GM23248 (cell line): ENCODE measurements around the gene M1AP. TPM values are rescaled to one million over a fixed set of nuclear protein-coding genes. Genes with fewer than 3 reads are reported as not detected.

Experiments
- DNase-seq: peaks from one replicate; pipeline ENCODE4 v3.0.0-alpha.2; 2015
- H2AFZ ChIP-seq: fragments of 200-600 bp; sonication (generic); 2 replicates; pipeline ENCODE4 v1.6.1; 2016; ENCODE audit warnings: antibody characterized with exemption
- H3F3A ChIP-seq: fragments of 200-600 bp; sonication (generic); 2 replicates; pipeline ENCODE4 v1.6.1; 2016; ENCODE audit warnings: mild to moderate bottlenecking, antibody characterized with exemption, mixed run types; ENCODE audit not compliant: insufficient read depth
- H3K27ac ChIP-seq: fragments of 200-600 bp; sonication (generic); 2 replicates; pipeline ENCODE4 v1.5.1; 2016; ENCODE audit warnings: mild to moderate bottlenecking
- H3K27me3 ChIP-seq: fragments of 200-600 bp; sonication (generic); replicated peaks from 2 replicates; pipeline ENCODE4 v1.6.1; 2016; ENCODE audit warnings: mild to moderate bottlenecking; ENCODE audit not compliant: insufficient read depth
- H3K36me3 ChIP-seq: fragments of 200-600 bp; sonication (generic); 2 replicates; pipeline ENCODE4 v1.6.1; 2016; ENCODE audit warnings: low read depth, mild to moderate bottlenecking
- H3K4me1 ChIP-seq: fragments of 200-600 bp; sonication (generic); 2 replicates; pipeline ENCODE4 v1.6.1; 2016; ENCODE audit warnings: mild to moderate bottlenecking; ENCODE audit not compliant: insufficient read depth
- H3K4me2 ChIP-seq: fragments of 200-600 bp; sonication (generic); one replicate; pipeline ENCODE4 v1.6.1; 2016; ENCODE audit warnings: mild to moderate bottlenecking; ENCODE audit not compliant: unreplicated experiment
- H3K4me3 ChIP-seq: fragments of 200-600 bp; sonication (generic); 2 replicates; pipeline ENCODE4 v1.5.1; 2016; ENCODE audit warnings: mild to moderate bottlenecking
- H3K79me2 ChIP-seq: fragments of 200-600 bp; sonication (generic); 2 replicates; pipeline ENCODE4 v1.6.1; 2016; ENCODE audit warnings: mild to moderate bottlenecking; ENCODE audit not compliant: insufficient read depth
- H3K9ac ChIP-seq: fragments of 200-600 bp; sonication (generic); 2 replicates; pipeline ENCODE4 v1.6.1; 2016; ENCODE audit warnings: mild to moderate bottlenecking
- H3K9me2 ChIP-seq: fragments of 200-600 bp; sonication (generic); 2 replicates; pipeline ENCODE4 v1.6.1; 2016; ENCODE audit warnings: mixed run types, mild to moderate bottlenecking, moderate library complexity; ENCODE audit not compliant: insufficient read depth
- H3K9me3 ChIP-seq: fragments of 200-600 bp; sonication (generic); one replicate; pipeline ENCODE4 v1.6.1; 2017; ENCODE audit warnings: low read depth
- H4K20me1 ChIP-seq: fragments of 200-600 bp; sonication (generic); 2 replicates; pipeline ENCODE4 v1.6.0; 2016; ENCODE audit not compliant: insufficient read depth
- EZH2 ChIP-seq: fragments of 200-600 bp; sonication (generic); IDR thresholded peaks from 2 replicates; pipeline ENCODE4 v1.6.1; 2018; ENCODE audit warnings: antibody characterized with exemption, mild to moderate bottlenecking; ENCODE audit not compliant: insufficient read depth, poor library complexity, severe bottlenecking
- EZH2phosphoT487 ChIP-seq: fragments of 200-600 bp; sonication (generic); IDR thresholded peaks from 2 replicates; pipeline ENCODE4 v1.6.1; 2018; ENCODE audit warnings: antibody characterized with exemption, moderate library complexity, mild to moderate bottlenecking, low read depth; ENCODE audit not compliant: insufficient read depth
- WGBS, 2 experiments: methylation state at CpG; one replicate each; pipeline ENCODE4 v1.1.6; 2015 to 2017; ENCODE audit warnings: low lambda C conversion rate in 2 of 2, low coverage in 1 of 2; ENCODE audit errors: missing lambda C conversion rate in 2 of 2; 5-methylcytosine and 5-hydroxymethylcytosine counted together
- in situ Hi-C: fragments of 300-500 bp; cut with MboI; formaldehyde crosslinking; loops from 2 replicates; pipeline ENCODE4 v1.15.0; 2020
- polyA plus RNA-seq: library from polyadenylated mRNA; unstranded; fragments of >200 nt; fragmentation: Nextera tagmentation; extraction: Ambion mirVana; gene quantifications from 2 replicates; pipeline ENCODE4 v1.2.1, GENCODE V29; 2016
- total RNA-seq: library from RNA; depleted of rRNA; stranded (reverse); fragments of >200 nt; shearing (Covaris generic); gene quantifications from 2 replicates; pipeline ENCODE4 v1.2.3, GENCODE V29; 2014

The M1AP gene
- total and polyA plus RNA-seq, 2 experiments from 2014 or later, result 0.18 to 1.5 TPM

- no peak overlapping the region for H3K27ac ChIP-seq
- no peak for TF ChIP-seq EZH2
- no peak for TF ChIP-seq EZH2phosphoT487
- H3K4me2 ChIP-seq, result no peak overlapping the region
- peaks cover 15% of the 10 kb centered on the region for H3K79me2 ChIP-seq
- no peak overlapping the region for H3K4me3 ChIP-seq
- no peaks in the 10 kb centered on the region for H3K36me3 ChIP-seq
- WGBS, 2 experiments, result 61 to 65% methylated on average over 7 of the region's 7 CpGs
- H3K9ac ChIP-seq, result no peak overlapping the region
- H3F3A ChIP-seq, result peaks cover 9% of the 10 kb centered on the region; the same call in 1 of the 2 replicates
- H4K20me1 ChIP-seq, result no peaks in the 10 kb centered on the region
- no peaks in the 10 kb centered on the region for H3K27me3 ChIP-seq
- H2AFZ ChIP-seq, result no peak overlapping the region
- no peaks in the 10 kb centered on the region for H3K9me3 ChIP-seq
- H3K4me1 ChIP-seq, result peaks cover 5% of the 10 kb centered on the region
- in situ Hi-C loops, result no loop called here
- H3K9me2 ChIP-seq, result no peaks in the 10 kb centered on the region
- DNase-seq, result peak; percentile 7
Measured at GRCh38 chr2:74558284-74559230, 89.6 kb downstream of the M1AP start.

DNA sequence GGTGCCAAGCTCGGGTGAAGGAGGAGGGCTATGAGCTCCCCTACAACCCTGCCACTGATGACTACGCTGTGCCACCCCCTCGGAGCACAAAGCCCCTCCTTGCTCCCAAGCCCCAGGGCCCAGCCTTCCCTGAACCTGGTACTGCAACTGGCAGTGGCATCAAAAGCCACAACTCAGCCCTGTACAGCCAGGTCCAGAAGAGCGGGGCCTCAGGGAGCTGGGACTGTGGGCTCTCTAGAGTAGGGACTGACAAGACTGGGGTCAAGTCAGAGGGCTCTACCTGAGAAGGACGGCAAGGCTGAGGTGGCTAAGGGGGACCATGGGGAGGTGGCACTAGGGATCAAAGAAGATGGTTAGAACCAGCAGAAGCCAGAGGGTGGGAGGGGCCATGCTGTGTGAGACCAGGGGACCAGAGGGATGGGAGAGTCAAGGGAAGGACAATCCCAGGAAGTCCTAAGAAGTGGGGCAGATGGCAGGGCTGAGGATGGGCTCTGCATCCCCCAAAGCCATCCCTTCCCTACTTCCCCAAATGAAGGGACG is 91.2 kb downstream of the M1AP start:
- H3K27ac ChIP-seq, result no peak overlapping the region
- peaks cover 9% of the 10 kb centered on the region; the same call in 1 of the 2 replicates for H3K4me1 ChIP-seq
- H3K79me2 ChIP-seq, result peaks cover 31% of the 10 kb centered on the region
- no peaks in the 10 kb centered on the region for H4K20me1 ChIP-seq
- DNase-seq, result no peak
- H3K9me2 ChIP-seq, result no peaks in the 10 kb centered on the region
- in situ Hi-C loops, result no loop called here
- H2AFZ ChIP-seq, result no peak overlapping the region
- no peaks in the 10 kb centered on the region for H3K9me3 ChIP-seq
- WGBS, 2 experiments, result 84 to 91% methylated on average over 6 of the region's 6 CpGs
- no peaks in the 10 kb centered on the region for H3K27me3 ChIP-seq
- no peak overlapping the region for H3K9ac ChIP-seq
- TF ChIP-seq EZH2, result no peak
- TF ChIP-seq EZH2phosphoT487, result no peak
- H3K4me3 ChIP-seq, result no peak overlapping the region
- no peaks in the 10 kb centered on the region for H3K36me3 ChIP-seq
- H3K4me2 ChIP-seq, result no peak overlapping the region
- H3F3A ChIP-seq, result peaks cover 12% of the 10 kb centered on the region; the same call in 1 of the 2 replicates

DNA sequence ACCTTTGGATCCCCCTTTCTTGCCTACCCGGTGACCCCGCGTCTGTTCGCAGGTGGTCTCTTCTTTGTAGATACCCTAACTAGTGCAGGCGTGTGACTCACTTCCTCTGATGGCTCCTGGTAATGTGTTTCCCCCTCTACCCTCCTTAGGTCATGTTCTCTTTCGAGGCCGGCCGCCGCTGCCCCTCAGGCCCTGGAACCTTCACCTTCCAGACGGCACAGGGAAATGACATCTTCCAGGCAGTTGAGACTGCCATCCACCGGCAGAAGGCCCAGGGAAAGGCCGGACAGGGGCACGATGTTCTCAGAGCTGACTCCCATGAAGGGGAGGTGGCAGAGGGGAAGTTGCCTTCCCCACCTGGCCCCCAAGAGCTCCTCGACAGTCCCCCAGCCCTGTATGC is 92.0 kb downstream of the M1AP start:
- Histone ChIP-seq H3K27me3 (no peaks in the 10 kb centered on the region), H2AFZ (no peak overlapping the region), H3K9me2 (no peaks in the 10 kb centered on the region), H3K4me3 (no peak overlapping the region), H3F3A (peaks cover 12% of the 10 kb centered on the region; the same call in 1 of the 2 replicates), H3K4me2 (no peak overlapping the region), H3K27ac (no peak overlapping the region), H3K79me2 (peaks cover 38% of the 10 kb centered on the region), H3K4me1 (peaks cover 14% of the 10 kb centered on the region; the same call in 1 of the 2 replicates), H3K9me3 (no peaks in the 10 kb centered on the region), H3K9ac (no peak overlapping the region), H3K36me3 (no peaks in the 10 kb centered on the region), H4K20me1 (no peaks in the 10 kb centered on the region)
- in situ Hi-C loops, result no loop called here
- DNase-seq, result no peak
- TF ChIP-seq EZH2phosphoT487 (no peak), EZH2 (no peak)
- 96 to 97% methylated on average over 11 to 14 of the region's 14 CpGs for WGBS, 2 experiments

DNA sequence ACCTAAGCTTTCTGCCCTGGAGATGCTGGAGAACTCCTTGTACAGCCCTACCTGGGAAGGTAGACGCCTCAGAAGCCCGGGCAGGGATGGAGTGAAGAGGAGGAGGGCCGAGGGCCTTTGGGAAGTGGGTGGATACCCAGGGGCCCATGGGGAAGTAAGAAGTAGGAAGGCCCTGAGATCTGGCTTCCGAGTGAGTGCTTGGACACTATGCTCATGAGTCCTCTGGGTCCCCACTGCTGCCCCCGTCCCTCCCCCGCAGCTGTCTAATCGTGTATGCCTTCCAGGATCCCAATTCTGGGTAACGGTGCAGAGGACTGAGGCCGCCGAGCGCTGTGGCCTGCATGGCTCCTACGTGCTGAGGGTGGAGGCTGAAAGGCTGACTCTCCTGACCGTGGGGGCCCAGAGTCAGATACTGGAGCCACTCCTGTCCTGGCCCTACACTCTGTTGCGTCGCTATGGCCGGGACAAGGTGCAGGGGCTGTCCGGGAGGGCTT is 92.5 kb downstream of the M1AP start:
- in situ Hi-C loops, result no loop called here
- H4K20me1 ChIP-seq, result no peaks in the 10 kb centered on the region
- peak overlapping the region; percentile 97 for H3K4me3 ChIP-seq
- no peak overlapping the region for H3K27ac ChIP-seq
- no peaks in the 10 kb centered on the region for H3K9me2 ChIP-seq
- no peaks in the 10 kb centered on the region for H3K27me3 ChIP-seq
- H3F3A ChIP-seq, result peaks cover 12% of the 10 kb centered on the region; the same call in 1 of the 2 replicates
- TF ChIP-seq EZH2 (no peak), EZH2phosphoT487 (no peak)
- DNase-seq, result no peak
- H3K4me2 ChIP-seq, result peak overlapping the region; percentile 84
- H3K4me1 ChIP-seq, result peaks cover 19% of the 10 kb centered on the region; the same call in 1 of the 2 replicates
- WGBS, 2 experiments, result 90% methylated on average over 12 to 16 of the region's 17 CpGs
- H3K79me2 ChIP-seq, result peaks cover 43% of the 10 kb centered on the region
- H3K9me3 ChIP-seq, result no peaks in the 10 kb centered on the region
- H3K36me3 ChIP-seq, result no peaks in the 10 kb centered on the region
- no peak overlapping the region for H2AFZ ChIP-seq
- H3K9ac ChIP-seq, result no peak overlapping the region
